ENCODE measurements around the gene PTPRK. TPM values are rescaled to one million over a fixed set of nuclear protein-coding genes. Genes with fewer than 3 reads are reported as not detected.

The PTPRK gene
- total and polyA plus RNA-seq, 2 of the 13 experiments (the other 11 are each of a cell fraction or from before 2014, with no cell fraction given): 43.6 to 98.3 TPM

DNA sequence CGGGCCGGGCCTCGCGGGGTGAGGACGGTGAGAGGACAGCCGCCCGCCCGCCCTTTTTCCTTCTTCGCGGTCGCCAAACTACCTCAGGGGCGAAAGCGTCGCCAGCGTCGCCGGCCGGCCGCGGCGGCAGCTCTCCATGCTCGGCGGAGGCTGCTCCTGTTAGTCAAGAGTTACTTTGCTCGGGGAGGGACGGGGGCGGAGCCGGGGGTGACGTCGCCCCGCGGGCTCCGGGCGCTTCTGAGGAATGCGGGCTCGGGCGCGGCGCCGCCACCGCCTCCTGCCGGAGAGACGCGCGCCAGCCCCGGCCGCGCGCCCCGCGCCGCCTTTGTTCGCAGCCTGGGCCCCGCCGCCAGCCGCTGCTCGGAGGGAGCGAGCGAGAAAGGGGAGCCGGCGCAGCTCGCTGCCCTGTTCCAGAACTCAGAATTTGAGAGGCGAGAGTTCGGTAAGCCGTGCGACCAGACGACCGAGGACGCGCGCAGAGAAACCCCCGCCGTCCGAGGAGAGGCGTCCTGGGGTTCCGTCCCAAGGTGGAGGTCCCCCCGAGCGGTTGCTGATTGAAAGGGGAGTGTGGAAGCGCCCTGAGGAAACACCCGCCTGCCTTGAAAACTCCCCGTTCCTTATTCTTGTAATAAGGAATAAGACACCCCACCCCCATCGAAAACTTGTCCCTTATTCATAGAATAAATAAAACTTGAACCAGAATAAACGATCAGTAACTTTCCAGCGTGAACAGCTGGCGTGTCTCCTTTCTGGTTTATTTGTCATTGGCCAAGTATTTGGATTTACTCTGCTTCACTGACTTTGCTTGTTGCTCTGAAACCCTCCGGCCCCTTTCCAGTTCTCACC, at the start of gene PTPRK (continued):
- TF ChIP-seq ZNF282 (IDR thresholded peaks at IDR 0.05; ENCODE audit: partially characterized antibody) (no peak), SKI (IDR thresholded peaks at IDR 0.05; ENCODE audit: partially characterized antibody) (peak; percentile 91), PCBP2 (optimal IDR thresholded peaks at IDR 0.05; ENCODE audit: low read depth, low read length, poor library complexity, severe bottlenecking) (no peak), SOX5 (CRISPR knock-in tag; IDR thresholded peaks at IDR 0.05; ENCODE audit: borderline replicate concordance) (0 out of 2 replicates have a peak, but pooled peaks have one; percentile 6), YY1 (IDR thresholded peaks at IDR 0.05; ENCODE audit: insufficient read depth, insufficient replicate concordance, low read depth, low read length) (peak; percentile 90), ZNF260 (CRISPR knock-in tag; IDR thresholded peaks at IDR 0.05; ENCODE audit: borderline replicate concordance, low read depth) (no peak), CREM (IDR thresholded peaks at IDR 0.05) (peak; percentile 33; the same call in 1 of the 2 replicates), CREM (CRISPR knock-in tag; IDR thresholded peaks at IDR 0.05) (no peak), ZNF782 (CRISPR knock-in tag; IDR thresholded peaks at IDR 0.05; ENCODE audit: borderline replicate concordance) (peak; percentile 78; the same call in 1 of the 2 replicates), YEATS2 (CRISPR knock-in tag; IDR thresholded peaks at IDR 0.05; ENCODE audit: borderline replicate concordance) (no peak; the same call in 1 of the 2 replicates), HNRNPH1 (optimal IDR thresholded peaks at IDR 0.05; ENCODE audit: low read depth, low read length) (no peak), MYNN (CRISPR knock-in tag; IDR thresholded peaks at IDR 0.05; ENCODE audit: low read depth) (no peak), PLRG1 (conservative IDR thresholded peaks at IDR 0.05) (no peak), ZNF143 (CRISPR knock-in tag; IDR thresholded peaks at IDR 0.05) (no peak), GABPA (IDR thresholded peaks at IDR 0.05; ENCODE audit: low read depth, low read length) (no peak), GABPA (CRISPR knock-in tag; IDR thresholded peaks at IDR 0.05; ENCODE audit: low read depth) (no peak), TARDBP (CRISPR knock-in tag; IDR thresholded peaks at IDR 0.05) (peak; percentile 57), ZNF251 (CRISPR knock-in tag; IDR thresholded peaks at IDR 0.05) (peak; percentile 12; the same call in 1 of the 2 replicates), GLI4 (CRISPR knock-in tag; IDR thresholded peaks at IDR 0.05; ENCODE audit: borderline replicate concordance) (no peak), ZNF343 (CRISPR knock-in tag; IDR thresholded peaks at IDR 0.05) (peak; percentile 81), JDP2 (CRISPR knock-in tag; IDR thresholded peaks at IDR 0.05; ENCODE audit: borderline replicate concordance) (no peak)
- TF ChIP-seq, protein P1, sequence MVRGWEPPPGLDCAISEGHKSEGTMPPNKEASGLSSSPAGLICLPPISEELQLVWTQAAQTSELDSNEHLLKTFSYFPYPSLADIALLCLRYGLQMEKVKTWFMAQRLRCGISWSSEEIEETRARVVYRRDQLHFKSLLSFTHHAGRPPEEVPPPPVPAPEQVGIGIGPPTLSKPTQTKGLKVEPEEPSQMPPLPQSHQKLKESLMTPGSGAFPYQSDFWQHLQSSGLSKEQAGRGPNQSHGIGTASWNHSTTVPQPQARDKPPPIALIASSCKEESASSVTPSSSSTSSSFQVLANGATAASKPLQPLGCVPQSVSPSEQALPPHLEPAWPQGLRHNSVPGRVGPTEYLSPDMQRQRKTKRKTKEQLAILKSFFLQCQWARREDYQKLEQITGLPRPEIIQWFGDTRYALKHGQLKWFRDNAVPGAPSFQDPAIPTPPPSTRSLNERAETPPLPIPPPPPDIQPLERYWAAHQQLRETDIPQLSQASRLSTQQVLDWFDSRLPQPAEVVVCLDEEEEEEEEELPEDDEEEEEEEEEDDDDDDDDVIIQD (CRISPR knock-in tag; IDR thresholded peaks at IDR 0.05; ENCODE audit: low read depth): no peak
- TF ChIP-seq, protein P2, sequence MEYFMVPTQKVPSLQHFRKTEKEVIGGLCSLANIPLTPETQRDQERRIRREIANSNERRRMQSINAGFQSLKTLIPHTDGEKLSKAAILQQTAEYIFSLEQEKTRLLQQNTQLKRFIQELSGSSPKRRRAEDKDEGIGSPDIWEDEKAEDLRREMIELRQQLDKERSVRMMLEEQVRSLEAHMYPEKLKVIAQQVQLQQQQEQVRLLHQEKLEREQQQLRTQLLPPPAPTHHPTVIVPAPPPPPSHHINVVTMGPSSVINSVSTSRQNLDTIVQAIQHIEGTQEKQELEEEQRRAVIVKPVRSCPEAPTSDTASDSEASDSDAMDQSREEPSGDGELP (IDR thresholded peaks at IDR 0.05; ENCODE audit: borderline replicate concordance, low read depth): peak; percentile 52; the same call in 1 of the 2 replicates
- TF ChIP-seq, protein P3, sequence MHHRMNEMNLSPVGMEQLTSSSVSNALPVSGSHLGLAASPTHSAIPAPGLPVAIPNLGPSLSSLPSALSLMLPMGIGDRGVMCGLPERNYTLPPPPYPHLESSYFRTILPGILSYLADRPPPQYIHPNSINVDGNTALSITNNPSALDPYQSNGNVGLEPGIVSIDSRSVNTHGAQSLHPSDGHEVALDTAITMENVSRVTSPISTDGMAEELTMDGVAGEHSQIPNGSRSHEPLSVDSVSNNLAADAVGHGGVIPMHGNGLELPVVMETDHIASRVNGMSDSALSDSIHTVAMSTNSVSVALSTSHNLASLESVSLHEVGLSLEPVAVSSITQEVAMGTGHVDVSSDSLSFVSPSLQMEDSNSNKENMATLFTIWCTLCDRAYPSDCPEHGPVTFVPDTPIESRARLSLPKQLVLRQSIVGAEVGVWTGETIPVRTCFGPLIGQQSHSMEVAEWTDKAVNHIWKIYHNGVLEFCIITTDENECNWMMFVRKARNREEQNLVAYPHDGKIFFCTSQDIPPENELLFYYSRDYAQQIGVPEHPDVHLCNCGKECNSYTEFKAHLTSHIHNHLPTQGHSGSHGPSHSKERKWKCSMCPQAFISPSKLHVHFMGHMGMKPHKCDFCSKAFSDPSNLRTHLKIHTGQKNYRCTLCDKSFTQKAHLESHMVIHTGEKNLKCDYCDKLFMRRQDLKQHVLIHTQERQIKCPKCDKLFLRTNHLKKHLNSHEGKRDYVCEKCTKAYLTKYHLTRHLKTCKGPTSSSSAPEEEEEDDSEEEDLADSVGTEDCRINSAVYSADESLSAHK (CRISPR knock-in tag; IDR thresholded peaks at IDR 0.05; ENCODE audit: borderline replicate concordance): no peak
- TF ChIP-seq, protein P4, sequence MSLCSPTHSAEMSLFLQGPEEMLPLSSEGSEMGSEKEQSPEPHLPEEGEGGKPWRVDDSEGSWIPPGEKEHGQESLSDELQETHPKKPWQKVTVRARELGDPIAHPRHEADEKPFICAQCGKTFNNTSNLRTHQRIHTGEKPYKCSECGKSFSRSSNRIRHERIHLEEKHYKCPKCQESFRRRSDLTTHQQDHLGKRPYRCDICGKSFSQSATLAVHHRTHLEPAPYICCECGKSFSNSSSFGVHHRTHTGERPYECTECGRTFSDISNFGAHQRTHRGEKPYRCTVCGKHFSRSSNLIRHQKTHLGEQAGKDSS (CRISPR knock-in tag; IDR thresholded peaks at IDR 0.05; ENCODE audit: borderline replicate concordance, low read depth): no peak

Measured in HepG2 (cell line).